Measurements from ENCODE around the gene LRRC27. TPM values are rescaled to one million over a fixed set of nuclear protein-coding genes. Genes with fewer than 3 reads are reported as not detected.

The LRRC27 gene
- total and polyA plus RNA-seq, 2 experiments from 2014 or later, result 19.0 to 21.8 TPM

GRCh38 chr10:132301371-132302330, 30.3 kb upstream of the LRRC27 start:
- Histone ChIP-seq H3K36me3 (no peaks in the 10 kb centered on the region), H3K27me3 (peaks cover 30% of the 10 kb centered on the region), H3K27ac (no peak overlapping the region), H3K4me3 (no peak overlapping the region), H3K4me1 (ENCODE audit: low read depth) (no peaks in the 10 kb centered on the region), H3K9me3 (ENCODE audit: low read depth) (no peaks in the 10 kb centered on the region)
- TF ChIP-seq CTCF (IDR thresholded peaks at IDR 0.05; ENCODE audit: low read depth, low read length), result no peak
- no peak for DNase-seq (ENCODE audit: low read depth in 1 of 2, low spot score in 1 of 2)

GRCh38 chr10:132302421-132303310, 29.3 kb upstream of the LRRC27 start:
- TF ChIP-seq CTCF (IDR thresholded peaks at IDR 0.05; ENCODE audit: low read depth, low read length), result no peak
- Histone ChIP-seq H3K4me3 (no peak overlapping the region), H3K27me3 (peaks cover 38% of the 10 kb centered on the region), H3K27ac (no peak overlapping the region), H3K9me3 (ENCODE audit: low read depth) (no peaks in the 10 kb centered on the region), H3K36me3 (no peaks in the 10 kb centered on the region), H3K4me1 (ENCODE audit: low read depth) (no peaks in the 10 kb centered on the region)
- no peak for DNase-seq (ENCODE audit: low read depth in 1 of 2, low spot score in 1 of 2)

- no peak for TF ChIP-seq CTCF (IDR thresholded peaks at IDR 0.05; ENCODE audit: low read depth, low read length)
- DNase-seq (ENCODE audit: low read depth in 1 of 2, low spot score in 1 of 2), result no peak
- Histone ChIP-seq H3K27ac (no peak overlapping the region), H3K4me3 (no peak overlapping the region), H3K4me1 (ENCODE audit: low read depth) (no peaks in the 10 kb centered on the region), H3K9me3 (ENCODE audit: low read depth) (no peaks in the 10 kb centered on the region), H3K27me3 (peaks cover 43% of the 10 kb centered on the region), H3K36me3 (no peaks in the 10 kb centered on the region)
These were observed 28.5 kb upstream of the LRRC27 start for GRCh38 chr10:132303361-132304115.

- H3K27ac ChIP-seq, result no peak overlapping the region
- TF ChIP-seq CTCF (IDR thresholded peaks at IDR 0.05; ENCODE audit: low read depth, low read length), result no peak
- no peak for DNase-seq (ENCODE audit: low read depth in 1 of 2, low spot score in 1 of 2)
- no peaks in the 10 kb centered on the region for H3K36me3 ChIP-seq
- H3K27me3 ChIP-seq, result peaks cover 57% of the 10 kb centered on the region
- H3K9me3 ChIP-seq (ENCODE audit: low read depth), result no peaks in the 10 kb centered on the region
- no peaks in the 10 kb centered on the region for H3K4me1 ChIP-seq (ENCODE audit: low read depth)
- no peak overlapping the region for H3K4me3 ChIP-seq
These were observed 27.1 kb upstream of the LRRC27 start for GRCh38 chr10:132304756-132305509.

All from cardiac muscle cell (in vitro differentiated cells and primary cell).